ENCODE data around the gene DCST1. TPM values are rescaled to one million over a fixed set of nuclear protein-coding genes. Genes with fewer than 3 reads are reported as not detected.
A peak's percentile ranks its signal among the peaks of the same experiment; 100 is the strongest.

Gene DCST1
- total RNA-seq, 1 donor from 2014 or later, result not detected

DNA sequence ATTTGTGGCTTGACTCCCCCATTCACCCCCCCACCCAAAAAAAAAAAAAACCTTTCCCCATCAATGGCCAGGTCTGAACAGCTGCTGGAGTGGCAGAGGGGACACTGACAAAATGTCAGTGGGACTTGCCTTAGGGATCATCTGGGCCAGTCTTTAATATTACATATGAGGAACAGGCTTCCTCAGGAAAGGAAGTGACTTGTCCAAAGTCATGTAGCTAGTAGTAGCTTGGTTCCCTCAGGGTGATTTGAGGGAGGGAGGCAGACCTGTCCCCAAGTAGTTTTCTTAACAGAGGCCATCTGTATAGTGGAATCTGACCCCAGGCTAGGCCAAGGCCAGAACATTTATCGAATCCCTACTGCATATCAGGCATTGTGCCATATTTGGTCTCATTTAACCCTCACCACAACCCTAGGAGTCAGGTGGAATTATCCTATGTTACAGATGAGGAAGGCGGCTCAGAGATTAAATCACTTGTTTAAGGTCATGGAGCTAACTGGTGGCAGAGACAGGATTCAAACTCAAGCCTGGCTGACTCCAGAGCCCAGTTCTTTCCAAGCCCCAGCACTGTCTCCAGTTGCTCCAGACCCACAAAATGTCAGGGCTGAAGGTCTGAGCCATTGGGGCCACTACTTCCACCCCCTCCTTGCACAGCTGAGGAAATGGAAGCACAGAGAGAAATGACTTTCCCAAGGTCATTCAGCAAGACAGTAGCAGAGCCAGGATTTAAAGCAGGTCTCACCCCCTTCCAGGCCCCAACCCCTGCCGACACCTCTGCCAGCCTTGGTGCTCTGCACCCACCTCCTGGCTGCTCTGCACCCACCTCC is 20.6 kb upstream of the DCST1 start:
- Mint-ChIP-seq H3K4me1 (ENCODE audit: unreplicated experiment) (peaks cover 14% of the 10 kb centered on the region), H3K27ac (ENCODE audit: unreplicated experiment) (no peak overlapping the region), H3K4me3 (ENCODE audit: unreplicated experiment) (no peak overlapping the region), H3K36me3 (ENCODE audit: low read depth, unreplicated experiment) (no peaks in the 10 kb centered on the region), H3K9me3 (ENCODE audit: unreplicated experiment) (no peaks in the 10 kb centered on the region), H3K27me3 (ENCODE audit: unreplicated experiment) (peaks cover 8% of the 10 kb centered on the region)
- no peak for DNase-seq (ENCODE audit: low spot score)
- TF ChIP-seq, protein P1, sequence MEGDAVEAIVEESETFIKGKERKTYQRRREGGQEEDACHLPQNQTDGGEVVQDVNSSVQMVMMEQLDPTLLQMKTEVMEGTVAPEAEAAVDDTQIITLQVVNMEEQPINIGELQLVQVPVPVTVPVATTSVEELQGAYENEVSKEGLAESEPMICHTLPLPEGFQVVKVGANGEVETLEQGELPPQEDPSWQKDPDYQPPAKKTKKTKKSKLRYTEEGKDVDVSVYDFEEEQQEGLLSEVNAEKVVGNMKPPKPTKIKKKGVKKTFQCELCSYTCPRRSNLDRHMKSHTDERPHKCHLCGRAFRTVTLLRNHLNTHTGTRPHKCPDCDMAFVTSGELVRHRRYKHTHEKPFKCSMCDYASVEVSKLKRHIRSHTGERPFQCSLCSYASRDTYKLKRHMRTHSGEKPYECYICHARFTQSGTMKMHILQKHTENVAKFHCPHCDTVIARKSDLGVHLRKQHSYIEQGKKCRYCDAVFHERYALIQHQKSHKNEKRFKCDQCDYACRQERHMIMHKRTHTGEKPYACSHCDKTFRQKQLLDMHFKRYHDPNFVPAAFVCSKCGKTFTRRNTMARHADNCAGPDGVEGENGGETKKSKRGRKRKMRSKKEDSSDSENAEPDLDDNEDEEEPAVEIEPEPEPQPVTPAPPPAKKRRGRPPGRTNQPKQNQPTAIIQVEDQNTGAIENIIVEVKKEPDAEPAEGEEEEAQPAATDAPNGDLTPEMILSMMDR (IDR thresholded peaks at IDR 0.05; ENCODE audit: unreplicated experiment), result no peak

DNA sequence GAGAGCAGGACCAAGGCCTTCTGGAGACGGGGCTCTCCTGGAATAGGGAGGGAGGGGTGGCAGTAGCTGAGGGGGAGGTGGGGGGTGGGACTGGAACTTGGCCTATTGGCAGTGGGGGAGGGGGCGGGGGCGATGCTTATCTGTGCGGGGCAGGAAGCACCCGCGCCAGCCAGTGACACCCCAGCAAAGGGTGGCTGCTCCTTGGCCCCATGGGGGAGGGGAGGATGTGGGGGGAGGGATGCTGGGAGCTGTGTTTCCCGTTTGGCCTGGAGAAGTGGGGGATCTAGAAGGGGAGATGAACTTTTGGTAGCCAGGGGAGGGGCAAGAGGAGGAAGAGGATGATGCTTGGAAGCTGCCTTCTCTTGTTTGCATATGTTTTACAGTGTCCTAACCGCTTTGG is 20.0 kb upstream of the DCST1 start:
- no peak for DNase-seq (ENCODE audit: low spot score)
- Mint-ChIP-seq H3K4me3 (ENCODE audit: unreplicated experiment) (no peak overlapping the region), H3K27me3 (ENCODE audit: unreplicated experiment) (peaks cover 8% of the 10 kb centered on the region), H3K36me3 (ENCODE audit: low read depth, unreplicated experiment) (no peaks in the 10 kb centered on the region), H3K9me3 (ENCODE audit: unreplicated experiment) (no peaks in the 10 kb centered on the region), H3K27ac (ENCODE audit: unreplicated experiment) (peak overlapping the region; percentile 24), H3K4me1 (ENCODE audit: unreplicated experiment) (peaks cover 14% of the 10 kb centered on the region)
- TF ChIP-seq, protein P1 (IDR thresholded peaks at IDR 0.05; ENCODE audit: unreplicated experiment), result no peak

DNA sequence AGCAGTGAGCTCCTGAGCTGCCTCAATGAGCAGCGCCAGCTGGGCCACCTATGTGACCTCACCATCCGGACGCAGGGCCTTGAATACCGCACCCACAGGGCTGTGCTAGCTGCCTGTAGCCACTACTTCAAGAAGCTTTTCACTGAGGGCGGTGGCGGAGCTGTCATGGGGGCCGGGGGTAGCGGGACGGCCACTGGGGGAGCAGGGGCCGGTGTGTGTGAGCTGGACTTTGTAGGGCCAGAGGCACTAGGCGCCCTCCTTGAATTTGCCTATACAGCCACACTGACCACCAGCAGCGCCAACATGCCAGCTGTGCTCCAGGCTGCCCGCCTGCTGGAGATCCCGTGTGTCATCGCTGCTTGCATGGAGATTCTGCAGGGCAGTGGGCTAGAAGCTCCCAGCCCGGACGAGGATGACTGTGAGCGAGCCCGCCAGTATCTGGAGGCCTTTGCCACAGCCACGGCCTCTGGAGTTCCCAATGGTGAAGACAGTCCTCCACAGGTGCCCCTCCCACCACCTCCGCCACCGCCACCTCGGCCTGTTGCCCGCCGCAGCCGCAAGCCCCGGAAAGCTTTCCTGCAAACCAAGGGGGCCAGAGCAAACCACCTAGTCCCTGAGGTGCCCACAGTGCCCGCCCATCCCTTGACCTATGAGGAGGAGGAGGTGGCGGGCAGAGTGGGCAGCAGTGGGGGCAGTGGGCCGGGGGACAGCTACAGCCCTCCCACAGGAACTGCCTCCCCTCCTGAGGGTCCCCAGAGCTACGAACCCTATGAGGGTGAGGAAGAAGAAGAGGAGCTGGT is 18.7 kb upstream of the DCST1 start:
- H3K4me3 Mint-ChIP-seq (ENCODE audit: unreplicated experiment), result no peak overlapping the region
- TF ChIP-seq, protein P1 (IDR thresholded peaks at IDR 0.05; ENCODE audit: unreplicated experiment), result no peak
- DNase-seq (ENCODE audit: low spot score), result no peak
- H3K4me1 Mint-ChIP-seq (ENCODE audit: unreplicated experiment), result peaks cover 17% of the 10 kb centered on the region
- H3K27me3 Mint-ChIP-seq (ENCODE audit: unreplicated experiment), result peaks cover 11% of the 10 kb centered on the region
- peaks cover 6% of the 10 kb centered on the region for H3K36me3 Mint-ChIP-seq (ENCODE audit: low read depth, unreplicated experiment)
- no peaks in the 10 kb centered on the region for H3K9me3 Mint-ChIP-seq (ENCODE audit: unreplicated experiment)
- no peak overlapping the region for H3K27ac Mint-ChIP-seq (ENCODE audit: unreplicated experiment)

DNA sequence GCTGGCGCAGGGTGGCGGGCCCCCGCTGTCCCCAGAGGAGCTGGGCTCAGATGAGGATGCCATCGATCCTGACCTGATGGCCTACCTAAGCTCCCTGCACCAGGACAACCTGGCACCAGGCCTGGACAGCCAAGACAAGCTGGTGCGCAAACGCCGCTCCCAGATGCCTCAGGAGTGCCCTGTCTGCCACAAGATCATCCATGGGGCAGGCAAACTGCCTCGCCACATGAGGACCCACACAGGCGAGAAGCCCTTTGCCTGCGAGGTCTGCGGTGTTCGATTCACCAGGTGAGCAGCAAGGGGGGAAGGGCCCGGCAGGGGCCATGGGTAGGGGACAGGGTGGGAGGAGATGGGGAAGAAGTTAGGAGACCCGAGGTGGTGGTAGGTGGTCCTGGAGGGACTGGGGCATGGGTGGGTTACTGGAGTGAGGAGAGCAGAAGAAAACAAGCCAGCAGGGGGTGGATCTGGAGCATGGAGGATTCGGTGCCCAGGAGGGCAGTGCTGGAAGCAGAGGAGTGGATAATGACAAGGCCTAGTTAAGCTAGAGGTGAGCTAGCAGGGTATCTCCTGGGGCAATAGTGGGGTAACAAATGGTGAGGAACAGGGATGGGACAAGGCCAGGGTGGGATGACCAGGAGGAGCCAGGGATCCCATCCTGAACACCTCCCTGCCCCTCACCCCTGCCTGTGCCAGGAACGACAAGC is 17.9 kb upstream of the DCST1 start:
- DNase-seq (ENCODE audit: low spot score), result no peak
- TF ChIP-seq, protein P1 (IDR thresholded peaks at IDR 0.05; ENCODE audit: unreplicated experiment), result no peak
- H3K9me3 Mint-ChIP-seq (ENCODE audit: unreplicated experiment), result no peaks in the 10 kb centered on the region
- H3K27me3 Mint-ChIP-seq (ENCODE audit: unreplicated experiment), result peaks cover 15% of the 10 kb centered on the region
- H3K36me3 Mint-ChIP-seq (ENCODE audit: low read depth, unreplicated experiment), result peaks cover 9% of the 10 kb centered on the region
- H3K4me3 Mint-ChIP-seq (ENCODE audit: unreplicated experiment), result peak overlapping the region; percentile 11
- H3K27ac Mint-ChIP-seq (ENCODE audit: unreplicated experiment), result no peak overlapping the region
- peaks cover 17% of the 10 kb centered on the region for H3K4me1 Mint-ChIP-seq (ENCODE audit: unreplicated experiment)
